LNCAP (cell line): Measurements from ENCODE around the gene JAZF1.

ENCODE experiments used
- TF ChIP-seq, protein P1 (sequence below): fragments of 450-650 bp; IDR thresholded peaks from 2 replicates; pipeline ENCODE4 v1.5.1; 2017; ENCODE audit warnings: mild to moderate bottlenecking

Gene JAZF1

DNA sequence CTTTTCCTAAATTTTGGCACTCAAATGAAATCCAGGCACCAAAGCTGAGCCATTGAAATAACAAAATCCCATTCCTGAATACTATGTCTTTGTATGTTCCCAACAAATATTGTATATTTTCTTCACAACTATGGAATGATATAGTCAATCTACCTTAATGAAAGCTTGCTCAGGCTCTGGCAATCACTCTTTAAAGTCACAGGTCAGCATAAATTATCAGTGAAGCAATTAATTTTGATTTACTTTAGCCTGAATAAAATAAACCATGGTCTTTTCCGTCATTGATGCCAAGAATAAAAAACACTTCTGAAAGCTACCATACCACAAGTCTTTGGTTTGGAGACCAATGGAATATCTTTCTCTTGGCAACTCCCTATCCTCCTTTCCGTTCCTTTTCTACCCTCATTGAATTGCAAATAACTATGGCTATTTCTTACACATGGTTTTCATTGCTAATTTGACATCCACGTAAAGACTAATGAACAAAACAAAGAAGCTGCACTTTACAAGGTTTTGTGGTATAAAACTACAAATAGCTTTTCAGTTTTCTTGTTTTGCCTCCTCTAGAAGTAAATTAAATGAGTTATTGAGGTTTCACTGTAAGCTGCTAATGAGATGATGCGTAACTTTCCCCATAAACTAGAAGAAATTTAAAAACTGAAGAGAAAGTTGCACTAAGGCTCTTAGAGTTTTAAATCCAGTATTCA, 274.1 kb downstream of the JAZF1 start:
- TF ChIP-seq, protein P1, sequence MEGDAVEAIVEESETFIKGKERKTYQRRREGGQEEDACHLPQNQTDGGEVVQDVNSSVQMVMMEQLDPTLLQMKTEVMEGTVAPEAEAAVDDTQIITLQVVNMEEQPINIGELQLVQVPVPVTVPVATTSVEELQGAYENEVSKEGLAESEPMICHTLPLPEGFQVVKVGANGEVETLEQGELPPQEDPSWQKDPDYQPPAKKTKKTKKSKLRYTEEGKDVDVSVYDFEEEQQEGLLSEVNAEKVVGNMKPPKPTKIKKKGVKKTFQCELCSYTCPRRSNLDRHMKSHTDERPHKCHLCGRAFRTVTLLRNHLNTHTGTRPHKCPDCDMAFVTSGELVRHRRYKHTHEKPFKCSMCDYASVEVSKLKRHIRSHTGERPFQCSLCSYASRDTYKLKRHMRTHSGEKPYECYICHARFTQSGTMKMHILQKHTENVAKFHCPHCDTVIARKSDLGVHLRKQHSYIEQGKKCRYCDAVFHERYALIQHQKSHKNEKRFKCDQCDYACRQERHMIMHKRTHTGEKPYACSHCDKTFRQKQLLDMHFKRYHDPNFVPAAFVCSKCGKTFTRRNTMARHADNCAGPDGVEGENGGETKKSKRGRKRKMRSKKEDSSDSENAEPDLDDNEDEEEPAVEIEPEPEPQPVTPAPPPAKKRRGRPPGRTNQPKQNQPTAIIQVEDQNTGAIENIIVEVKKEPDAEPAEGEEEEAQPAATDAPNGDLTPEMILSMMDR, result no peak

DNA sequence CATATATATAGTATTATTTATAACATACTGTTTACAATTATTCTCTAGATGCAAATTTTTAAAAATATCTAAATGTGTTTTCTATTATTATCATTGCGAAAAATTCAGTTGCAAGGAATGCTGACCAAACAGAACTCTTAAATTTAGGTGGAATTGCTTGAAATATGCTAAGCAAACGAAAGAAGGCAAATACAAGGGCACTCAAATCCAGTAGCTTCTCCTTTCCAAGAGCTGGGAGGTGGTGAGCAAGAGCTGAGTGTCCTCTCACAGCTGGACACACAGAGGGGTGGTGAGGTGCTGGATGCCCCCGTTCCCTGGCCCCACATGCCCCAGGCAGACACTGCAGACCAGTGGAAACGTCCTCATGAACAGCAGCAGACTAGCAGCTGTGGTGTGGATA, 274.6 kb downstream of the JAZF1 start:
- TF ChIP-seq, protein P1, result no peak

DNA sequence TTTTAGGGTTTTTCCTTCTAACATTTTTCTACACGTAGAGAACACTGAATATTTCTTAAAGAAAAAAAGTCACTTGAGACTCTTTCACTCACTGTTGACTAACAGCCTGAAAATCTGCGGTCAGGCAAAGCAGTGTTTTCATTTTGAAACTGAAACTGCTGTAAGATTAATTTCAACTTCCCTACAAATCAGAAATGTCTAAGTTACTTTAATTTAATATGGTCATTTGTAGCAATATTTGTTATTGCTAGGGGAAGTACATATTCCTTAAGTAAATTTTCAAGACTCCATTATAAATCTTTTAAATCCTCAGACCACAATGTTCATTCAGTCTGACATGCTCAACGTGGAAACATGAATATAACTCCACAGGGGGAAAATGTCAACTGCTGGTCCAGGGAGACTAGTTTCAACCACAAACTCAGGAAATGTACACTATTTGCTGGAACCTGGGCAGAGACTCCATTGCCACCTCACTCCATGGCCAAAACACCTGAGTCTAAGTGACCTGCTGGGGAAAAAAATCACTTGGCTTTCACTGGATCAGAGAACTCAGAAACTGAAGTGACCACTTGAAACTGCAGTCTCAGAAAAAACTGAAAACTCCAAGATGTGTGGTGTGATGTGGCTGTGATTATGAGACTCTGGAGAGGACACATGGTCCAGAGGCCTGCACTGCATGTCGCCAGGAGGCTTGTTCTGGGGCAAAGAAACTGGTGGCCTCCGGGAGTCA, 279.4 kb downstream of the JAZF1 start:
- TF ChIP-seq, protein P1, result no peak

DNA sequence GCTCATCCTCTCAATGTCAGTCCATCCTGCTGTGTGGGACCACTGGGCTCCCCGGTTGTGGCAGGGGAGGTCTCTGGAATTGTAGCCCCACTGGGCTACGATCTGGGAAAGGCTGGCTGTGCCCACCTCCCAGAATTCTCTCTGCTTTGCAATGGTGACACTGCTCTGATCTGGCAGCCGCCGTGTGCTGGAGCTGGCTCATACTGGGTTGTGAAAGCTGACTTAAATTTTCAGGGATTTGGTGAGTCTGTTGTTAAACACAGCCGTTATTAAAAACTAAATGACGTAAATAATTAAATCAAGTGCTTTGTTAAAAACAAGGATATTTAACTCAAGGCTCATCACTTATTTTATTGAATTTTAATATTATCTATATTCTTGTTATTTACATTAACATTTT, 280.6 kb downstream of the JAZF1 start:
- TF ChIP-seq, protein P1, result no peak

DNA sequence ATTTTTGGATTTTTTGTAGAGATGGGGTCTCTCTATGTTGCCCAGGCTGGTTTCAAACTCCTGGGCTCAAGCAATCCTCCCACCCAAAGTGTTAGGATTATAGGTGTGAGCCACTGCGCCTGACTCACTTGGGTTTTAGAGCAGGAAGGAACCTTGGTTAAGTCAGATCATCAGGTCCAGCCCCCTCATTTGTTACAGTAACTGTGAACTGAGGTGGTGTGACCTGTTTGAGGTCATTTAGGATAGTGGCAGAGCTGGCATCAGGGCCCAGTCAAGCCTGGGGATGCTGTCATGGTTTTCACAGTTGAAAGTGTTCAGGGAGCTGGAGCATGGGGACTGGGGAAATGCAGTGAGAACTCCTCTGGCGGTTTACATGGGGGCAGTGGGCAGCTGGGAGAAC, 281.0 kb downstream of the JAZF1 start:
- TF ChIP-seq, protein P1, result no peak

DNA sequence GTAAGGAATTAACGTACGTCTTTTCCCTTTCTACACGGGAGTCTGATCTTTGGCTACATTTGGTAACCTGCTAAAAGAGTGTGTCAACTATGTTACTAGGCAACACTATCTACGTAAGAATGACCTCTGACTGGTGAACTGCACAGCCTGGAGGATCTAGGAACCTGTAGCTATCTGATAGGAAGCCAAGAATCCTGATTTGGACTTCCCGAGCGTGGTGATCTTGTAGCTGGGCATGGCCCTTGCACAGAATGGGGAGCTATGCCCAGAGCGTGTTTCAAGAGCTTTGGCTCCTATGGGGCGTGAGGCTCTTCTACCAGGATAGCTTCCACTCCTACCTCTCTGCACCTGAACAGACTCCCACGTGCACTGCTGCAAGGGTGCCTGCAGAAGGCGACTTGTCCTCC, 283.2 kb downstream of the JAZF1 start:
- TF ChIP-seq, protein P1, result no peak

DNA sequence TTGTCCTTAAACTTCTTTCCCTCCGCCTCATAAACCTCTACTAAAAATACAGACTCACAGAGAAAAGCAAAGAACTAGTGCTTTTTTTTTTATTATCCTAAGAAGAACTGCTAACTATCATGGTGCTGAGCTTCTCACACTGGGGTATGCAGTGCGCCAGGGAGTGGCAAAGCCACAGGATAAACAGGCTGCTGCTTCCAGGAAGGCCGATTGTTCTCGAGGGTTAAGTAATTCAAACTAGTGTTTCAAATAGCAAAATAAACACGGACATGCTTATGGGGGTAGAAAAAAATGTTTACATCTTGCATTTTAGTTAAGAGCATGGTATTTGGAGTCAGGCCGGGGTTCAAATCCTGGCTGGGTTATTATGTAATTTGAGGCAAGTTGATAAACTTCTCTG, 283.6 kb downstream of the JAZF1 start:
- TF ChIP-seq, protein P1, result no peak
